Measurements from ENCODE around the gene LIME1.

Gene LIME1, protein sequence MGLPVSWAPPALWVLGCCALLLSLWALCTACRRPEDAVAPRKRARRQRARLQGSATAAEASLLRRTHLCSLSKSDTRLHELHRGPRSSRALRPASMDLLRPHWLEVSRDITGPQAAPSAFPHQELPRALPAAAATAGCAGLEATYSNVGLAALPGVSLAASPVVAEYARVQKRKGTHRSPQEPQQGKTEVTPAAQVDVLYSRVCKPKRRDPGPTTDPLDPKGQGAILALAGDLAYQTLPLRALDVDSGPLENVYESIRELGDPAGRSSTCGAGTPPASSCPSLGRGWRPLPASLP

DNA sequence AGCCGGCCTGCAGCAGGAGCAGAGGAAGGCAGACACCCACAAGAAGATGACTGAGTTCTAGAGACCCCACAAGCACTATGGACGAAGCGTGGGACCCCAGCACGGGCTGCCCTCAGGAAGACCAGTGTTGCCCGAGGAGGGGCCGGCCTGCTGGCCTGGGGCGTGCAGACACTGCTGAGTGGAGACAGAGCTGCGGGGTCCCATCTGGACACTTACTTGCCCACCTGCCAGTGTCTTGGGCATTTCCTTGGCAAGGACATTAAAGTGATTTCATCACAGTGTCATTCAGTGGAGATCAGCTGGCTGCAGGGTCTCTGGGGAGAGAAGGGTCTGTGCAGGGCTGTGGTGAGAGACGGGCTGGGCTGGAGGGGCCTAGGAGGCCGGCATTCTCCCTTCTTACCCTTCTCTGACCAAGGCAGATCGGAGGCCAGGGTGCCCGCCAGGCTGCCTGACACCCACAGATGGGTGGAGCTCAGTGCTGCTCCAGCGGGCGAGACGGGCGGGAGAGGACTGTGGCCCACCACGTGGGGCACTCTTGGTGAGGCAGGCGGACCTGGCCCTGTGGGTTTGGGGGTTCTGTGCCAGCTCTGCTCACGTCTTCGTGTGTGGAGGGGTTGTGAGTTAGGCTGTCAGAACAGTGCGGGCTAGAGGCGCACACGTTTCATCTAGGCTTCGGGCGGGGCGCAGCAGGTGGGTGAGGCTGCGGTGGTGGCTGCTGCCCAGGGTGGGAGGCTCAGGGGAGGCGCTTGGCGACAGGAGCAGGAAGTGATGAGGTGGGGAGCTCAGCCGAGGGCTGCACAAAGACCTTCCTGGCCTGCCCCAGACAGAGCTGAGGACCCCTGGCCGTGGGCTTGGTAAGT is at the start of gene LIME1:
Gene LIME1, plus strand, starts transcription at position 806 of the 860 bp plus-strand sequence. CDS start 886 bp downstream, outside the sequence.
- no peak for DNase-seq

DNA sequence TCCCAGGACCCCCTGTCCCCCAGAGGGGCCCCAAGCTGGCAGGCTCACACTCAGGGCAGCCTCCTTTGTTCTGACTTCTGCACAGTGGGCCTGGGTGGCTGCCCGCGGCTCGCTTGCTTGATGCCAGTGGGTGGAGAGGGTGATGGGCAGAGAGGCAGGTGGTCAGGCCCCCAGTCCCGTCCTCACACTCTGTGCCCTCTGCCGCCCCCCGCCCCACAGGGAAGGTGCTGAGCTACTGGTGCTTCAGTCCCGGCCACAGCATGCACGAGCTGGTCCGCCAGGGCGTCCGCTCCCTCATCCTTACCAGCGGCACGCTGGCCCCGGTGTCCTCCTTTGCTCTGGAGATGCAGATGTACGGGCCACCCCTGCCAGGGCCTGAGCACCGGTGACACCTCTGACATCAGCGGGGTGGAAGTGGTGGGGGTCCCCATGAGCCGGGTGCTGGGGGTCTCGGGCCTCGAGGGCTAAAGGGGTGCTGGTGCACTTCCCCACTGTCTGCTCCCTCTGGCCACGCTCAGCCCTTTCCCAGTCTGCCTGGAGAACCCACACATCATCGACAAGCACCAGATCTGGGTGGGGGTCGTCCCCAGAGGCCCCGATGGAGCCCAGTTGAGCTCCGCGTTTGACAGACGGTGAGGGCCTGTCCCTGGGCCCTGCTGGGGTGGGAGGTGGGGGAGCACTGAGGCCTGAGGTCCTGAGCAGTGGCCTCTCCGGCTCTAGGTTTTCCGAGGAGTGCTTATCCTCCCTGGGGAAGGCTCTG is 48.9 kb upstream of the LIME1 start:
- no peak for DNase-seq

DNA sequence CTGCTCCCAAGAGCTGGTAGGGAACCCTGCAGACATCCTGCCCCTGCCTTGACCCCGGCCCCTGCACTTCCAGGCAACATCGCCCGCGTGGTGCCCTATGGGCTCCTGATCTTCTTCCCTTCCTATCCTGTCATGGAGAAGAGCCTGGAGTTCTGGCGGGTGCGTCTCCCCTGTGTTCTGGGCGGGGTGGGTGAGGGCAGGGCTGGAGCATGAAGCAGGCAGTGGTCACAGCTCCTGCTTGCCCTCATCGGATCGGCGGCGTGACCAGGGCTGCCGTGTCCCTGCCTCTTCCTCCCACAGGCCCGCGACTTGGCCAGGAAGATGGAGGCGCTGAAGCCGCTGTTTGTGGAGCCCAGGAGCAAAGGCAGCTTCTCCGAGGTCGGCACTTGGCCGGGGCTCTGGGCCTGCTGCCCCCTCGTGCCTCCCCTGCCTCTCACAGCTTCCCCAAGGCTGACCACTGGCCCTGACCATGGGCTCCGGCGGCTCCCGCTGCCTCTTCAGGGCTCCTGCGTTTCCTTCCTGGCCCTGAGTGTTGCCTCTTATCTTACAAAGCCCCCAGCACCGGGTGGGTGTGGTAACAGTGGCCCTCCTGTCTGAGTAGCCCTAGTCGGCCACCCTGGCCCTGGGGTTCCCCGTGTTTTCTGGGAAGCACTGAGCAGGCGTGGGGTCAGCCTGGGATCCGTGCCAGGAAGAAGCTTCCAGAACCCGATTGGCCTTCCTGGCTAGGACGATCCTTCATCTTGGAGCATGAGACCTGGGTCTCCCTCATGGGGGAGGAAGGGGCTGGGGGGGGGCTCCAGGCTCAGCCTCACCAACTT is 48.0 kb upstream of the LIME1 start:
- no peak for DNase-seq

DNA sequence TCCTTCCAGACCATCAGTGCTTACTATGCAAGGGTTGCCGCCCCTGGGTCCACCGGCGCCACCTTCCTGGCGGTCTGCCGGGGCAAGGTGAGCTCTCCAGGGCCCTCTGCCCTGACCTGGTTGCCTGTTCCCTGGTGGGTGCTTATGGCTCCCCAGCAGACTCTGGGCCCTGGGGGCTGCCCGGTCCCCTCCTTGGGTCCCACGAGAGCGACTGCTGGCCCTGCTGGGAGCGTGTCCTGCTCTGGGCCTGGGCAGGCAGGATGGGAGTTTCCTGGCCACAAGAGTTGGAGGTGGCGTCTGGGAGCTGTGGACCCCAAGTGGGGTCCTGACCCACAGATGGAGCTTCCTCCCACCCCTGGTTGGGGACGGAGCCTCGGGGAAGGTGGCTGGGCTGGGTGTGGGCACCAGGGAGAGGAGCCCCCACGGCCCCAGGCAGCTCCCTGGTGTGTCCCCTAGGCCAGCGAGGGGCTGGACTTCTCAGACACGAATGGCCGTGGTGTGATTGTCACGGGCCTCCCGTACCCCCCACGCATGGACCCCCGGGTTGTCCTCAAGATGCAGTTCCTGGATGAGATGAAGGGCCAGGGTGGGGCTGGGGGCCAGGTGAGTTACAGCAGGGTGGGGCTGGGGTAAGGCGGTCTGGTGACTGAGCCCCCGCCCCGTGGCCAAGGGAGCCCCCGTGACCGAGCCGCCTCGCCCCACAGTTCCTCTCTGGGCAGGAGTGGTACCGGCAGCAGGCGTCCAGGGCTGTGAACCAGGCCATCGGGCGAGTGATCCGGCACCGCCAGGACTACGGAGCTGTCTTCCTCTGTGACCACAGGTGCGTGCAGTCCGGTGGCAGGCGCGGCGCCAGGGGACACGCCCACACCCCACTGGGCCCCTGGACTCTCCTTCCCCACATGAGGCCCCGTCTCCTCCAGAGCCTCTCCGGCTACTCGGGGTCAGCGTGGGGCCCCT is 47.1 kb upstream of the LIME1 start:
- DNase-seq, result no peak

DNA sequence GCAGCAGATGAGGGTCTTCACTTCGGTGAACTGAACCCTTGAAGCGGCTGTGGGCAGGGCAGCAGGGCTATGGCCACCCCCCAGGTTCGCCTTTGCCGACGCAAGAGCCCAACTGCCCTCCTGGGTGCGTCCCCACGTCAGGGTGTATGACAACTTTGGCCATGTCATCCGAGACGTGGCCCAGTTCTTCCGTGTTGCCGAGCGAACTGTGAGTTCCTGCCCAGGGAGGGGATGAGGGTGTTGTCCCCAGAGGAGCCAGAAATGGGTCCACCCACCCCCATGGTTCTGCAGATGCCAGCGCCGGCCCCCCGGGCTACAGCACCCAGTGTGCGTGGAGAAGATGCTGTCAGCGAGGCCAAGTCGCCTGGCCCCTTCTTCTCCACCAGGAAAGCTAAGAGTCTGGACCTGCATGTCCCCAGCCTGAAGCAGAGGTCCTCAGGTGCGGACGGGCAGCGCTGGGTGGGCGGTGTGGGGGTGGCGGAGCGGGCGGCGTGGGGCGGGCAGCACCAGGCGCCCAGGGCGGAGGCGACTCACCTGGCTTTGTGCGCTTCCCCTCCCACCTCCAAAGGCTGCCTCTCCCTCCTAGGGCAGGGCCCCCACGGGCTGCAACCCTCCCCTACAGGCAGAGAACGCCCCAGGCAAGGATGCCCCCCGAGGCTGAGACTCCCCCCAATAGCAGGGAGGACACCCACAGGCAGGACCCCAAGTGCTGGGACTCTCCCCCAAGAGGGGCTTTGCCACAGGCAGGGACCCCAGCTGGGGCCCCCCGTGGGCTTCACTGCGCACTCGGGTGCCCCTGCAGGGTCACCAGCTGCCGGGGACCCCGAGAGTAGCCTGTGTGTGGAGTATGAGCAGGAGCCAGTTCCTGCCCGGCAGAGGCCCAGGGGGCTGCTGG is 46.2 kb upstream of the LIME1 start:
- no peak for DNase-seq

DNA sequence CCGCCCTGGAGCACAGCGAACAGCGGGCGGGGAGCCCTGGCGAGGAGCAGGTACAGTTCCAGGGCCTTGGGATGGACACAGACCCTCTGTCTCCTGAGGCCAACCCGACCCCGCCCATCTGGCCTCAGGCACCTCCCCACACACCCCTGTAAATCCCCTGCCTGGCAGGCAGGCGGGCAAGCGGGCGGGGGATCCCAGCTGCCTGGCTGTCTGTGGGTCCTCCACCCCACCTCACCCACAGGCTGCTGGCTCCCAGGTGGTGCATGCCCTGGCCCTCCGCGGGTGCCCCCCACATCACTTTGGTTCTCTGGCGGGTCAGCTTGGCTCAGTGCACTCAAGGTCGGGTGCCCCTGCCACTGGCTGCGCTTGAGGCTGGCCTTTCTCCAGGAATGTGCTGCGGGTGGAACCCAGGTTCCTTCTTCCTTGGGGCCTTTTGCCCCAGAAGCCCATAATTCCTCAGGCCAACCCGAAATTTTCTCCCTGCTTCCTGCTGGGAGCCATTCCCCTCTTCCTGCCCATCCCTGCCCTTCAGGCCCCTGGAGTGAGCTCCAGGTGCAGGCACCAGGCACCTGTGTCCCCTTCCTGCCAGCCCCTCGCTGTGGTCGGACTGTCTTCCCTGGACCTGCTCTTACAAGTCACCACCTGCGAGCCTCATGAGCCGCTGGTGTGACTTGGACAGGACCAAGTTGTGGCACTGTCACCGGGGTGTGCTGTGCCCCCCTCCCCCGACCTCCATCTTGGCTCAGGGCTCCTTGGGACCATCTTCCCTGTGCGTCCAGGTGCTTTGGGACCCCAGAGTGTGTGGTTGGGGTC is 45.4 kb upstream of the LIME1 start:
- DNase-seq, result no peak

DNA sequence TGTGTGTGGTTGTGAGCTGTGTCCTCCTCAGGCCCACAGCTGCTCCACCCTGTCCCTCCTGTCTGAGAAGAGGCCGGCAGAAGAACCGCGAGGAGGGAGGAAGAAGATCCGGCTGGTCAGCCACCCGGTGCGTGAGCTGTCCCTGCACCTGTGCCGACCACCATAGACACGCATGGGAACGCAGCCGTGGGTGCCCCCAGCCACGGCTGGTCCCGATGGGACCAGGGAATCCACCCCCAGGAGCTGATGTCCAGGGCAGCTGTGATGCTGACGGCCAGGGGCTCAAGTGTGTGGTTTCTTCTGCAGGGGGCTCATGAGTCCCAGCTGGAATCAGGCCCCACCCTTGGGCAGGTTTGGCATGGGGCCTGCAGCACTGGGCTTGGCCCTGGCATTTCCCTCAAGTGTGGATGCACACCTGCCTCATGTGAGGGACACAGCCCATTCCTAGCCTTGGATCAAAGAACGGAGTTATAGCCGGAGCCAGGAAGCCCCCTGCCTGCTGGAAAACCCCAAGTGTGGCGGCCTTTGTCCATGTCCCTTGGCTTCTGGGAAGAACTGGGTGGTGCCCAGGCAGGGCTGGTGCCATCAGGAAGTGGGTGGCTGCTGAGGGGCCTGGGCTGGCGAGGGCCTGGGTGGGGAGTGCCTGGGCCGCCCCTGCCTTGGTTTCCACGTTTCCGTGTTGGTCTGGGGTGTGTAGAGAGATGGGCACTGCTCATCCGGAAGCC is 44.6 kb upstream of the LIME1 start:
- no peak for DNase-seq

DNA sequence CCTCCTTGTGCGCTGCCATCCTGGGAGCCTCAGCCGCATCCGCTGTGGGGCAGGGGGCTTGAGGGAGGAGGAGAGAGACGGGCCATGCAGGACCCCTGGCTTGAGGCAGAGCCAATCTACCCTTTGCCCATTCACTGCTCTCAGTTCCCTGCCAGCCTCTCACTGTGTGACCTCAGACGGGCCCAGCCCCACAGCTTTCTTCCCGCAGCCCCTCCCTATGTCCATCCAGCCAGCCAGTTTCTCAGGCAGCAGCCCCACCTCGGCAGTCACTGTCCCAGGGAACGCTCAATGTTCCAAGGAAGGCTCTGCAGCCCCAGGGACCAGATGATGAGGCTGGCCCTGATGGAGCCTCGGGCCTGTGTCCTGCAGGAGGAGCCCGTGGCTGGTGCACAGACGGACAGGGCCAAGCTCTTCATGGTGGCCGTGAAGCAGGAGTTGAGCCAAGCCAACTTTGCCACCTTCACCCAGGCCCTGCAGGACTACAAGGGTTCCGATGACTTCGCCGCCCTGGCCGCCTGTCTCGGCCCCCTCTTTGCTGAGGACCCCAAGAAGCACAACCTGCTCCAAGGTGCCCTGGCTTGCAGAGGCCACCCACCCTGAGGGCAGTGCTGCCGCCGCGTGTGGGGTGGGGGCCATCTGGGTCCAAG is 43.9 kb upstream of the LIME1 start:
- no peak for DNase-seq

DNA sequence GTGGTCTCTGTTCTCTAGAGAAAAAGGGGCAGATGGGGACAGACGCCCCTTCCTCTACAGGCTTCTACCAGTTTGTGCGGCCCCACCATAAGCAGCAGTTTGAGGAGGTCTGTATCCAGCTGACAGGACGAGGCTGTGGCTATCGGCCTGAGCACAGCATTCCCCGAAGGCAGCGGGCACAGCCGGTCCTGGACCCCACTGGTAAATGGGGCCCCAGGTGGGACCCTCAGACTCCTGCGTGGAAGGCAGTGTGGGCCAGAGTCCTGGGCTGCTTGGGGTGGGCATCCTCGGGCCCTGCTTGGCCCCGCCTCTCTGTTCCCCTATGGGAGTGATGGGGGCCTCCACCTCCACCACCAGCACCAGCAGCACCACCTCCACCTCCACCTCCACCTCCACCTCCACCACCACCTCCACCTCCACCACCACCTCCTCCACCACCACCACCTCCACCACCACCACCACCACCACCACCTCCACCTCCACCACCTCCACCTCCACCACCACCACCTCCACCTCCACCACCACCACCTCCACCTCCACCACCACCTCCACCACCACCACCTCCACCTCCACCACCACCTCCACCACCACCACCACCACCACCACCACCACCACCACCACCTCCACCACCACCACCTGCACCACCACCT is 43.3 kb upstream of the LIME1 start:
- no peak for DNase-seq

DNA sequence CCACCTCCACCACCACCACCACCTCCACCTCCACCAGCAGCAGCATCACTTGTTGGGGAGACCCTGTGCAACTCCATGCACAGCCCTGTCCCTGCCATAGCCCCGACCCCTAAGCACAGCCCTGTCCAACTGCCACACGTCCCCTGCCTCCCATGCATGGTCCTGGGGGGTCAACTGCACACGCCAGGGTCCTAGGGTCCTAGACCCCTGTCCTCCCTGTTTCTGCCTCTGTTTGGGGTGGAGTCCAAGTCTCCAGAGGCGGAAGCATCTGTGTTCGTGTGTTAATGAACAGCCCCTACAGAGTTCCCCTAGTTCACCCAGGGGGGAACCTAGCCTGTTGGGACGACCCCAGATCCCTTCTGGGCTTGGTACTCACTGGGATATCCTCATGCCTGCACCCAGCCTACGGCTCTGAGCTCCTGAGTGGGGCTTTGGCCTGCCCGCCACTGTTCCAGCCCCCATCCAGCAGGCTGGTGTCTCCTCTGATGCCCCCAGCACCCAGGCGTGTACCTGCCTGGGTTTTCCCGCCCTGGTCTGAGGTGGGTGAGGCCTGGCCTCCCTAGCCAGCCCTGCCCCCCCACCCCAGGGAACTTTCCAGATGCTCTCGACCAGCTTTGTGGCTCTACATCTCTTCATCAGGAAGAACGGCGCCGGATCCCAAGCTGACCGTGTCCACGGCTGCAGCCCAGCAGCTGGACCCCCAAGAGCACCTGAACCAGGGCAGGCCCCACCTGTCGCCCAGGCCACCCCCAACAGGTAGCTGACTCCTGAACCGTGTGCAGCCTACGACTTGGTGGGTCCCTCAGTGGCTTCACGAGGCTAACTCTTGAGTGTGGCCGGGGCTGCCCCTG is 42.5 kb upstream of the LIME1 start:
- no peak for DNase-seq

DNA sequence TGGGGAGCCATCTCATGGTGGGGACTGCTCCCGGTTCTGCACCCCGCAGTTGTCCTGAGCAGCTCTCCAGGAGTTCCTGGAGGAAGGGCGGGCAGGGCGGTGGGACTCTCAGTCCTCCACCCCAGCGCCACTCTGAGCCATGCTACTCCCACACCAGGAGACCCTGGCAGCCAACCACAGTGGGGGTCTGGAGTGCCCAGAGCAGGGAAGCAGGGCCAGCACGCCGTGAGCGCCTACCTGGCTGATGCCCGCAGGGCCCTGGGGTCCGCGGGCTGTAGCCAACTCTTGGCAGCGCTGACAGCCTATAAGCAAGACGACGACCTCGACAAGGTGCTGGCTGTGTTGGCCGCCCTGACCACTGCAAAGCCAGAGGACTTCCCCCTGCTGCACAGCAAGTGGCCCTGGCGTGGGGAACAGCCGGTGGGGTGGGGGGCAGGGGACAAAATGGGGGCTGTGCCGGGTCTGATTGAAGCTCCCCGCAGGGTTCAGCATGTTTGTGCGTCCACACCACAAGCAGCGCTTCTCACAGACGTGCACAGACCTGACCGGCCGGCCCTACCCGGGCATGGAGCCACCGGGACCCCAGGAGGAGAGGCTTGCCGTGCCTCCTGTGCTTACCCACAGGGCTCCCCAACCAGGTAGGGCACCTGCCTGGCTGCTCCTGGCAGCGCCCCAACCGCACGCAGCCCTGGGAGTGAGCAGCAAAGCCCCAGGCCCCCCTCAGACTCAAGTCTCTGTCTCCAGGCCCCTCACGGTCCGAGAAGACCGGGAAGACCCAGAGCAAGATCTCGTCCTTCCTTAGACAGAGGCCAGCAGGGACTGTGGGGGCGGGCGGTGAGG is 41.7 kb upstream of the LIME1 start:
- DNase-seq, result no peak

DNA sequence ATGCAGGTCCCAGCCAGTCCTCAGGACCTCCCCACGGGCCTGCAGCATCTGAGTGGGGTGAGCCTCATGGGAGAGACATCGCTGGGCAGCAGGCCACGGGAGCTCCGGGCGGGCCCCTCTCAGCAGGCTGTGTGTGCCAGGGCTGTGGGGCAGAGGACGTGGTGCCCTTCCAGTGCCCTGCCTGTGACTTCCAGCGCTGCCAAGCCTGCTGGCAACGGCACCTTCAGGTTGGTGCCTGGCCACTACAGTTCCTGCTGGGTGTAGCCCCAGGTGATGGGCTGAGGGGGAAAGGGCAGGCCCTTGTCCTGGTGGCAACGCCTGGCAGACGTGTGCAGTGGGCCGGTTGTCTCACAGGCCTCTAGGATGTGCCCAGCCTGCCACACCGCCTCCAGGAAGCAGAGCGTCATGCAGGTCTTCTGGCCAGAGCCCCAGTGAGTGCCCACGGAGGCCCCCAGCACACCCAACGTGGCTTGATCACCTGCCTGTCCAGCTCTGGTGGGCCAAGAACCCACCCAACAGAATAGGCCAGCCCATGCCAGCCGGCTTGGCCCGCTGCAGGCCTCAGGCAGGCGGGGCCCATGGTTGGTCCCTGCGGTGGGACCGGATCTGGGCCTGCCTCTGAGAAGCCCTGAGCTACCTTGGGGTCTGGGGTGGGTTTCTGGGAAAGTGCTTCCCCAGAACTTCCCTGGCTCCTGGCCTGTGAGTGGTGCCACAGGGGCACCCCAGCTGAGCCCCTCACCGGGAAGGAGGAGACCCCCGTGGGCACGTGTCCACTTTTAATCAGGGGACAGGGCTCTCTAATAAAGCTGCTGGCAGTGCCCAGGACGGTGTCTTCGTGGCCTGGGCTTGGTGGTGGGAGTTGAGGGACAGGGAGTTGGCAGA is 40.8 kb upstream of the LIME1 start:
- DNase-seq, result no peak

DNA sequence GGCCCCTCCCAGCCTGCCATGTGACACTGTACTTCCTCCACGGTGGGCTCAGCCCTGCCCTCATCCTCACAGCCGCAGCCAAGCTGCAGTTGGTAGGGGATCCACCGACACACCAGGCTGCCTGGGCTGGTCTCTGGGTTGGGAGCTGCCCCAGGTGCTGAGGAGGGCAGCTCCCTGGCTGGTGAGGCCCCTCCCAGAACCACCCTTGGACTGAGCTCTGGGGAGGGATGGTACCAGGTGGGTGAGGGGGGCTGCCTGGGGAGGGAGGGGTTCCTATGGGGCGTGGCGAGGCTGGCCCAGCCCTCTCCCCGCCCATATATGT is 40.2 kb upstream of the LIME1 start:
- no peak for DNase-seq

DNA sequence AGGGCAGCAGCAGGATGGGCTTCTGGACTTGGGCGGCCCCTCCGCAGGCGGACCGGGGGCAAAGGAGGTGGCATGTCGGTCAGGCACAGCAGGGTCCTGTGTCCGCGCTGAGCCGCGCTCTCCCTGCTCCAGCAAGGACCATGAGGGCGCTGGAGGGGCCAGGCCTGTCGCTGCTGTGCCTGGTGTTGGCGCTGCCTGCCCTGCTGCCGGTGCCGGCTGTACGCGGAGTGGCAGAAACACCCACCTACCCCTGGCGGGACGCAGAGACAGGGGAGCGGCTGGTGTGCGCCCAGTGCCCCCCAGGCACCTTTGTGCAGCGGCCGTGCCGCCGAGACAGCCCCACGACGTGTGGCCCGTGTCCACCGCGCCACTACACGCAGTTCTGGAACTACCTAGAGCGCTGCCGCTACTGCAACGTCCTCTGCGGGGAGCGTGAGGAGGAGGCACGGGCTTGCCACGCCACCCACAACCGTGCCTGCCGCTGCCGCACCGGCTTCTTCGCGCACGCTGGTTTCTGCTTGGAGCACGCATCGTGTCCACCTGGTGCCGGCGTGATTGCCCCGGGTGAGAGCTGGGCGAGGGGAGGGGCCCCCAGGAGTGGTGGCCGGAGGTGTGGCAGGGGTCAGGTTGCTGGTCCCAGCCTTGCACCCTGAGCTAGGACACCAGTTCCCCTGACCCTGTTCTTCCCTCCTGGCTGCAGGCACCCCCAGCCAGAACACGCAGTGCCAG is 39.7 kb upstream of the LIME1 start, which contains the start of gene TNFRSF6B:
Gene TNFRSF6B, plus strand, starts transcription at position 25 of the 729 bp plus-strand sequence. Its CDS starts 116 bp downstream, at position 141.
- no peak for DNase-seq
